Measurements from ENCODE around the gene TSHZ2.

Gene TSHZ2

GRCh38 chr20:53425481-53425880 is 453.3 kb downstream of the TSHZ2 start:
- Histone ChIP-seq H3K27ac (ENCODE audit: low read length, poor library complexity, severe bottlenecking) (no peak overlapping the region), H3K23ac (ENCODE audit: low read length in 2 of 2) (no peak overlapping the region), H2BK5ac (ENCODE audit: low read depth, low read length, poor library complexity, severe bottlenecking) (no peak overlapping the region), H3K27me3 (ENCODE audit: control insufficient read depth in 1 of 2, insufficient read depth in 1 of 2, low read length in 2 of 2) (no peaks in the 10 kb centered on the region), H2BK15ac (ENCODE audit: low read depth, poor library complexity, severe bottlenecking) (no peak overlapping the region), H3K4me3 (ENCODE audit: insufficient read depth in 1 of 2, low read depth in 1 of 2, low read length in 2 of 2) (no peak overlapping the region), H3K9me3 (ENCODE audit: control insufficient read depth, low read length) (peaks cover 3% of the 10 kb centered on the region), H3K4me2 (ENCODE audit: low read length, poor library complexity, severe bottlenecking) (no peak overlapping the region), H4K8ac (ENCODE audit: low read length) (no peak overlapping the region), H2AK5ac (ENCODE audit: low read length, severe bottlenecking) (no peak overlapping the region), H2BK12ac (ENCODE audit: low read length in 2 of 2) (no peak overlapping the region), H3K4me1 (ENCODE audit: control insufficient read depth, insufficient read depth, low read depth, low read length) (no peaks in the 10 kb centered on the region), H2BK120ac (ENCODE audit: low read depth, low read length) (no peak overlapping the region), H3K9ac (ENCODE audit: low read length) (no peak overlapping the region), H2AFZ (ENCODE audit: low read depth, low read length) (no peak overlapping the region), H3K4ac (ENCODE audit: low read depth in 1 of 2, low read length in 2 of 2) (no peak overlapping the region), H4K91ac (ENCODE audit: low read length) (no peak overlapping the region), H3K14ac (ENCODE audit: low read length in 2 of 2) (no peak overlapping the region), H3K18ac (ENCODE audit: low read depth in 1 of 2, low read length in 2 of 2) (no peak overlapping the region), H3K36me3 (ENCODE audit: control insufficient read depth in 1 of 2, insufficient read depth in 2 of 2, low read depth in 1 of 2, low read length in 2 of 2) (no peaks in the 10 kb centered on the region), H3K79me1 (replicated peaks; ENCODE audit: low read length, poor library complexity, severe bottlenecking) (no peaks in the 10 kb centered on the region)
- DNase-seq, result no peak
- WGBS, result 81% methylated on average over 4 of the region's 4 CpGs

GRCh38 chr20:53425941-53426340 is 453.8 kb downstream of the TSHZ2 start:
- Histone ChIP-seq H2AFZ (ENCODE audit: low read depth, low read length) (no peak overlapping the region), H3K18ac (ENCODE audit: low read depth in 1 of 2, low read length in 2 of 2) (no peak overlapping the region), H2BK120ac (ENCODE audit: low read depth, low read length) (no peak overlapping the region), H3K79me1 (replicated peaks; ENCODE audit: low read length, poor library complexity, severe bottlenecking) (no peaks in the 10 kb centered on the region), H3K36me3 (ENCODE audit: control insufficient read depth in 1 of 2, insufficient read depth in 2 of 2, low read depth in 1 of 2, low read length in 2 of 2) (no peaks in the 10 kb centered on the region), H2BK5ac (ENCODE audit: low read depth, low read length, poor library complexity, severe bottlenecking) (no peak overlapping the region), H3K4me3 (ENCODE audit: insufficient read depth in 1 of 2, low read depth in 1 of 2, low read length in 2 of 2) (no peak overlapping the region), H4K8ac (ENCODE audit: low read length) (no peak overlapping the region), H3K27ac (ENCODE audit: low read length, poor library complexity, severe bottlenecking) (no peak overlapping the region), H2BK12ac (ENCODE audit: low read length in 2 of 2) (no peak overlapping the region), H3K23ac (ENCODE audit: low read length in 2 of 2) (no peak overlapping the region), H3K4me1 (ENCODE audit: control insufficient read depth, insufficient read depth, low read depth, low read length) (no peaks in the 10 kb centered on the region), H3K27me3 (ENCODE audit: control insufficient read depth in 1 of 2, insufficient read depth in 1 of 2, low read length in 2 of 2) (no peaks in the 10 kb centered on the region), H3K9me3 (ENCODE audit: control insufficient read depth, low read length) (peaks cover 3% of the 10 kb centered on the region), H3K9ac (ENCODE audit: low read length) (no peak overlapping the region), H4K91ac (ENCODE audit: low read length) (no peak overlapping the region), H3K4ac (ENCODE audit: low read depth in 1 of 2, low read length in 2 of 2) (no peak overlapping the region), H2BK15ac (ENCODE audit: low read depth, poor library complexity, severe bottlenecking) (no peak overlapping the region), H3K4me2 (ENCODE audit: low read length, poor library complexity, severe bottlenecking) (no peak overlapping the region), H2AK5ac (ENCODE audit: low read length, severe bottlenecking) (no peak overlapping the region), H3K14ac (ENCODE audit: low read length in 2 of 2) (no peak overlapping the region)
- no peak for DNase-seq
- 62% methylated on average over 3 of the region's 3 CpGs for WGBS

GRCh38 chr20:53426766-53427312 is 454.7 kb downstream of the TSHZ2 start:
- H2BK15ac ChIP-seq (ENCODE audit: low read depth, poor library complexity, severe bottlenecking), result no peak overlapping the region
- H2BK120ac ChIP-seq (ENCODE audit: low read depth, low read length), result no peak overlapping the region
- no peak overlapping the region for H2AK5ac ChIP-seq (ENCODE audit: low read length, severe bottlenecking)
- H4K8ac ChIP-seq (ENCODE audit: low read length), result no peak overlapping the region
- no peak for DNase-seq
- no peak overlapping the region for H3K9ac ChIP-seq (ENCODE audit: low read length)
- H3K36me3 ChIP-seq (ENCODE audit: control insufficient read depth in 1 of 2, insufficient read depth in 2 of 2, low read depth in 1 of 2, low read length in 2 of 2), result no peaks in the 10 kb centered on the region
- H3K4ac ChIP-seq (ENCODE audit: low read depth in 1 of 2, low read length in 2 of 2), result no peak overlapping the region
- H3K27me3 ChIP-seq (ENCODE audit: control insufficient read depth in 1 of 2, insufficient read depth in 1 of 2, low read length in 2 of 2), result no peaks in the 10 kb centered on the region
- H3K4me2 ChIP-seq (ENCODE audit: low read length, poor library complexity, severe bottlenecking), result no peak overlapping the region
- no peak overlapping the region for H3K27ac ChIP-seq (ENCODE audit: low read length, poor library complexity, severe bottlenecking)
- H2BK5ac ChIP-seq (ENCODE audit: low read depth, low read length, poor library complexity, severe bottlenecking), result no peak overlapping the region
- no peak overlapping the region for H3K23ac ChIP-seq (ENCODE audit: low read length in 2 of 2)
- no peak overlapping the region for H3K14ac ChIP-seq (ENCODE audit: low read length in 2 of 2)
- H3K4me3 ChIP-seq (ENCODE audit: insufficient read depth in 1 of 2, low read depth in 1 of 2, low read length in 2 of 2), result no peak overlapping the region
- H3K79me1 ChIP-seq (replicated peaks; ENCODE audit: low read length, poor library complexity, severe bottlenecking), result no peaks in the 10 kb centered on the region
- H3K9me3 ChIP-seq (ENCODE audit: control insufficient read depth, low read length), result peaks cover 3% of the 10 kb centered on the region
- no peak overlapping the region for H3K18ac ChIP-seq (ENCODE audit: low read depth in 1 of 2, low read length in 2 of 2)
- 90% methylated on average over 5 of the region's 6 CpGs for WGBS
- H2AFZ ChIP-seq (ENCODE audit: low read depth, low read length), result no peak overlapping the region
- H3K4me1 ChIP-seq (ENCODE audit: control insufficient read depth, insufficient read depth, low read depth, low read length), result no peaks in the 10 kb centered on the region
- H2BK12ac ChIP-seq (ENCODE audit: low read length in 2 of 2), result no peak overlapping the region
- H4K91ac ChIP-seq (ENCODE audit: low read length), result no peak overlapping the region

- Histone ChIP-seq H3K23ac (ENCODE audit: low read length in 2 of 2) (no peak overlapping the region), H3K14ac (ENCODE audit: low read length in 2 of 2) (no peak overlapping the region), H2AFZ (ENCODE audit: low read depth, low read length) (no peak overlapping the region), H3K4me2 (ENCODE audit: low read length, poor library complexity, severe bottlenecking) (no peak overlapping the region), H3K4me3 (ENCODE audit: insufficient read depth in 1 of 2, low read depth in 1 of 2, low read length in 2 of 2) (no peak overlapping the region), H3K9me3 (ENCODE audit: control insufficient read depth, low read length) (peaks cover 5% of the 10 kb centered on the region), H3K9ac (ENCODE audit: low read length) (no peak overlapping the region), H2BK15ac (ENCODE audit: low read depth, poor library complexity, severe bottlenecking) (no peak overlapping the region), H4K91ac (ENCODE audit: low read length) (no peak overlapping the region), H3K4ac (ENCODE audit: low read depth in 1 of 2, low read length in 2 of 2) (no peak overlapping the region), H4K8ac (ENCODE audit: low read length) (no peak overlapping the region), H2AK5ac (ENCODE audit: low read length, severe bottlenecking) (no peak overlapping the region), H3K18ac (ENCODE audit: low read depth in 1 of 2, low read length in 2 of 2) (no peak overlapping the region), H2BK120ac (ENCODE audit: low read depth, low read length) (no peak overlapping the region), H3K4me1 (ENCODE audit: control insufficient read depth, insufficient read depth, low read depth, low read length) (no peaks in the 10 kb centered on the region), H2BK5ac (ENCODE audit: low read depth, low read length, poor library complexity, severe bottlenecking) (no peak overlapping the region), H3K27ac (ENCODE audit: low read length, poor library complexity, severe bottlenecking) (no peak overlapping the region), H3K79me1 (replicated peaks; ENCODE audit: low read length, poor library complexity, severe bottlenecking) (no peaks in the 10 kb centered on the region), H3K36me3 (ENCODE audit: control insufficient read depth in 1 of 2, insufficient read depth in 2 of 2, low read depth in 1 of 2, low read length in 2 of 2) (no peaks in the 10 kb centered on the region), H3K27me3 (ENCODE audit: control insufficient read depth in 1 of 2, insufficient read depth in 1 of 2, low read length in 2 of 2) (no peaks in the 10 kb centered on the region), H2BK12ac (ENCODE audit: low read length in 2 of 2) (no peak overlapping the region)
- no peak for DNase-seq
- WGBS, result 90% methylated on average over 2 of the region's 2 CpGs
These were observed 455.8 kb downstream of the TSHZ2 start for GRCh38 chr20:53427951-53428350.

Data from mesenchymal stem cell (in vitro differentiated cells and primary cell).